Measurements from ENCODE around the gene RAP1A.
"Not testable (repeated sequence)": the region's sequence is repeated elsewhere in the genome, so short reads cannot be mapped to it uniquely, and the experiment has no call there.

RAP1A gene

DNA sequence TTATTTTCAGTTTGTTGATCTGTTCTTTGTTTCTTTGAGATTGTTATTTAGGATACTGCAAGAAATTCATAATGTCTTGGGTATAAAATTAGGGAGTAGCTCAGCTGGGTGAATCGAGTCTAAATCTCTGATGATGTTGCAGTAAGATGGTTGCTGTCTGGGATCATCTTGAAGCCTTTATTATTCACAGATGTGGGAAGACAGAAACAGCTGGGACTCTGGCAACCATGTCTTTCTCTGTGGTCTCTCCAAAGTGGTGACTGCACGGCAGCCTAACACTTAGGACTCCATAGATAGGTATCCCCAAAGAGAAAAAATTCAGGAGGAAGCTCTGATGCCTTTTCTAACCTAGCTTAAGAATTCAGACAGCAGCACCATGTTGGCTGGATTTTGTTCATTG lies 52.7 kb downstream of the RAP1A start:
- Histone ChIP-seq H3K27me3 (no peaks in the 10 kb centered on the region), H3K4me3 (ENCODE audit: low read depth, low read length) (no peak overlapping the region), H3K36me3 (no peaks in the 10 kb centered on the region), H3K4me1 (no peaks in the 10 kb centered on the region), H3K9me3 (no peaks in the 10 kb centered on the region)
- TF ChIP-seq CTCF (IDR thresholded peaks at IDR 0.05; ENCODE audit: low read depth, low read length): no peak
- DNase-seq: no peak

DNA sequence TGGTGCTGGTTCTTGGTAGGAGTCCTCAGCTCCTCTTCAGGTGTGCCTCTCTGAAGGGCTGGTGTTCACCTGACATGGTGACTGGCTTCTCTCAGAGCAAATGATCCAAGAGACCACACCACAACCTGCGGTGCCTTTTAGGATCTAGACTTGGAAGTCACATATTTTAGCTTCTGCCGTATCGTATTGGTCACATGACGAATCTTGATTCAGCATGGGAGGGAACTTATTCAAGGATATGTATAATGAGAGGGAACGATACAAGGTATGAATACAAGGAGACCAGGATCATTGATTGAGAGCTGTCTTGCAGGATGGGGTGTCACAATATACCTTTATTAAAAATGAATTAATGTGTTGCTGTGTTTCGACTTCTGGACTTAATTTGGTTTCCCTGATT lies 58.0 kb downstream of the RAP1A start:
- DNase-seq: no peak
- Histone ChIP-seq H3K27me3 (no peaks in the 10 kb centered on the region), H3K36me3 (no peaks in the 10 kb centered on the region)

DNA sequence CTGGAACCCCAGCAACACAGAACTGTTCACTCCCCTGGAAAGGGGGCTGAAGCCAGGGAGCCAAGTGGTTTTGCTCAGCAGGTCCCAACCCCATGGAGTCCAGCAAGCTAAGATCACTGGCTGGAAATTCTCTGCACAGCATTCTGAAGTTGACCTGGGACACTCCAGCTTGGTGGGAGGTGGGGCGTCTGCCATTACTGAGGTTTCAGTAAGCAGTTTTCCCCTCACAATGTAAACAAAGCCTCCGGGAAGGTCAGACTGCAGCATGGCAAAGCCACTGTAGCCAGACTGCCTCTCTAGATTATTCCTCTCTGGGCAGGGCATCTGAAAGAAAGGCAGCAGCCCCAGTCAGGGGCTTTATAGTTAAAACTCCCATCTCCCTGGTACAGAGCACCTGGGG lies 60.0 kb downstream of the RAP1A start:
- DNase-seq: no peak
- Histone ChIP-seq H3K9me3 (no peaks in the 10 kb centered on the region; the same call in 1 of the 2 replicates), H3K36me3 (no peaks in the 10 kb centered on the region), H3K4me3 (ENCODE audit: low read depth, low read length) (no peak overlapping the region), H3K4me1 (no peaks in the 10 kb centered on the region), H3K27me3 (no peaks in the 10 kb centered on the region)
- TF ChIP-seq CTCF (IDR thresholded peaks at IDR 0.05; ENCODE audit: low read depth, low read length): no peak

More for the DNA sequence above, 58.0 kb downstream of the RAP1A start:
- H3K4me3 ChIP-seq (ENCODE audit: low read depth, low read length): no peak overlapping the region
- TF ChIP-seq CTCF (IDR thresholded peaks at IDR 0.05; ENCODE audit: low read depth, low read length): no peak
- H3K9me3 ChIP-seq: no peaks in the 10 kb centered on the region; the same call in 1 of the 2 replicates
- H3K4me1 ChIP-seq: no peaks in the 10 kb centered on the region

DNA sequence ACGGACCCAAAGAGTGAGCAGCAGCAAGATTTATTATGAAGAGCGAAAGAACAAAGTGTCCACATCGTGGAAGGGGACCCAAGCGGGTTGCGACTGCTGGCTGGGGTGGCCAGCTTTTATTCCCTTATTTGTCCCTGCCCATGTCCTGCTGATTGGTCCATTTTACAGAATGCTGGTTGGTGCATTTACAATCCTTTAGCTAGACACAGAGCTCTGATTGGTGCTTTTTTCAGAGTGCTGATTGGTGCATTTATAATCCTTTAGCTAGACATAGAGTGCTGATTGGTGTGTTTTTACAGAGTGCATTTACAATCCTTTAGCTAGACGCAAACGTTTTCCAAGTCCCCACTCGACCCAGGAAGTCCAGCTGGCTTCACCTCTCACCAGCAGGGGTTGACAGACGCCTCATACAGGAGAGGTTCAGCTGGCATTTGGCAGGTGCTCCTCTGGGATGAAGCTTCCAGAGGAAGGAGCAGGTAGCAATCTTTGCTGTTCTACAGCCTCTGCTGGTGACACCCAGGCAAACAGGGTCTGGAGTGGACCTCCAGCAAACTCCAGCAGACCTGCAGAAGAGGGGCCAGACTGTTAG lies 60.7 kb downstream of the RAP1A start:
- H3K4me3 ChIP-seq (ENCODE audit: low read depth, low read length); H3K4me1 ChIP-seq; H3K9me3 ChIP-seq; DNase-seq; H3K27me3 ChIP-seq; H3K36me3 ChIP-seq: not testable (repeated sequence)

GRCh38 chr1:111685293-111686153 lies 65.9 kb downstream of the RAP1A start:
- not testable (repeated sequence) for H3K9me3 ChIP-seq; H3K4me1 ChIP-seq; H3K27me3 ChIP-seq; H3K36me3 ChIP-seq; DNase-seq; H3K4me3 ChIP-seq (ENCODE audit: low read depth, low read length)

DNA sequence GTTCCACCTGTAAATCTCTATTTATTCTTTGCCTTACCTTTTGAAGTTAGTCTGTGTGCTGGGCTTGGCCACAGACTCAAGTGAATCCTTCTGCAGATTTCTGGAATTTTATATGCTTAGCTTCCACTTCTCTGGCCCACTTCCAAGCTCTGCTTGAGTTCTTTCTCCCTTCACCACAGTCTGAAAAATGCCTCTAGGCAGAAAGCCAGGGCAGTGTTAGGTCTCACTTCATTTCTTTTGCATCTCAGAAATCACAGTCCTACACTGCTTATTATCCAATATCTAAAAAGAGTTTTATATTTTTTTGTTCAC lies 70.7 kb downstream of the RAP1A start:
- H3K36me3 ChIP-seq: no peaks in the 10 kb centered on the region; the same call in none of the 2 replicates
- no peaks in the 10 kb centered on the region for H3K27me3 ChIP-seq
- no peaks in the 10 kb centered on the region for H3K9me3 ChIP-seq
- TF ChIP-seq CTCF (IDR thresholded peaks at IDR 0.05; ENCODE audit: low read depth, low read length): no peak
- H3K4me3 ChIP-seq (ENCODE audit: low read depth, low read length): no peak overlapping the region
- peak; percentile 43 for DNase-seq
- no peaks in the 10 kb centered on the region for H3K4me1 ChIP-seq

DNA sequence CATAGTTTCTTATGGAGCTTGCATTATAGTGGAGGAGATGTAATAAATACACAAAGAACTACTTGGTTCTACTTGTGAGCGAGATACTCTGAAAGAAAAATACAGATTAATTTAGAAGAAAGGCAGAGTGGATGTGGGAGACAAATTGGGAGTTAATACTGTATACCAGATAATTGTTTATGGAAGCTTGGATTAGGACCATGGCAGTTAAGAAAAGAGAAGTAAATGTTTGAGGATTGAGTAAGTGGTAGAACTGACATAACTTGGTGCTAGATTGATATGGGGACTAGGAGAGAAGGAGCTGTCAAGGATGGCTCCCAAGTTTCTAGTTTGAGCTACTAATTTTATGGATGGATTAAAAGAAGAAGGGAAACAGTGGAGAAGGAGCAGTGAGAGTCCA lies 72.3 kb downstream of the RAP1A start:
- Histone ChIP-seq H3K4me3 (ENCODE audit: low read depth, low read length) (no peak overlapping the region), H3K36me3 (no peaks in the 10 kb centered on the region; the same call in none of the 2 replicates)

More for the DNA sequence above, 72.3 kb downstream of the RAP1A start:
- Histone ChIP-seq H3K4me1 (no peaks in the 10 kb centered on the region), H3K9me3 (no peaks in the 10 kb centered on the region), H3K27me3 (no peaks in the 10 kb centered on the region)
- DNase-seq: no peak
- no peak for TF ChIP-seq CTCF (IDR thresholded peaks at IDR 0.05; ENCODE audit: low read depth, low read length)

Data from BE2C (cell line).